Neural progenitor cell (in vitro differentiated cells): Measurements from ENCODE around the gene ODR4. TPM values are rescaled to one million over a fixed set of nuclear protein-coding genes. Genes with fewer than 3 reads are reported as not detected.
A peak's percentile ranks its signal among the peaks of the same experiment; 100 is the strongest.
"Not testable (repeated sequence)": the region's sequence is repeated elsewhere in the genome, so short reads cannot be mapped to it uniquely, and the experiment has no call there.

Source experiments
- DNase-seq: peaks from one replicate; pipeline ENCODE4 v3.0.0-alpha.2; 2016; ENCODE audit warnings: low spot score
- H2AFZ ChIP-seq: fragments of 200-600 bp; sonication (generic); replicated peaks from 2 replicates; pipeline ENCODE4 v1.6.1; 2016; ENCODE audit warnings: antibody characterized with exemption
- H3F3A ChIP-seq: fragments of 200-600 bp; sonication (generic); 2 replicates; pipeline ENCODE4 v1.6.1; 2016; ENCODE audit warnings: antibody characterized with exemption, low read depth
- H3K27ac ChIP-seq: fragments of 200-600 bp; sonication (generic); 2 replicates; pipeline ENCODE4 v1.5.1; 2016; ENCODE audit warnings: mild to moderate bottlenecking
- H3K27me3 ChIP-seq: fragments of 200-600 bp; sonication (generic); 2 replicates; pipeline ENCODE4 v1.6.1; 2016; ENCODE audit warnings: mild to moderate bottlenecking, moderate library complexity
- H3K36me3 ChIP-seq: fragments of 200-600 bp; sonication (generic); 2 replicates; pipeline ENCODE4 v1.5.1; 2016
- H3K4me1 ChIP-seq: fragments of 200-600 bp; sonication (generic); 2 replicates; pipeline ENCODE4 v1.6.1; 2016; ENCODE audit warnings: mixed run types
- H3K4me2 ChIP-seq: fragments of 200-600 bp; sonication (generic); 2 replicates; pipeline ENCODE4 v1.6.1; 2016
- H3K4me3 ChIP-seq: fragments of 200-600 bp; sonication (generic); 2 replicates; pipeline ENCODE4 v1.5.1; 2016
- H3K79me2 ChIP-seq: fragments of 200-600 bp; sonication (generic); 2 replicates; pipeline ENCODE4 v1.6.1; 2016; ENCODE audit warnings: low read depth
- H3K9ac ChIP-seq: fragments of 200-600 bp; sonication (generic); 2 replicates; pipeline ENCODE4 v1.6.1; 2016
- H3K9me3 ChIP-seq: fragments of 200-600 bp; sonication (generic); 2 replicates; pipeline ENCODE4 v1.5.1; 2016; ENCODE audit warnings: low read depth
- H4K20me1 ChIP-seq: fragments of 200-600 bp; sonication (generic); 2 replicates; pipeline ENCODE4 v1.6.1; 2016; ENCODE audit warnings: low read depth
- H3K27ac Mint-ChIP-seq: 3 replicates; pipeline ENCODE4 v1.8.0; 2021; ENCODE audit warnings: mixed read lengths
- H3K27me3 Mint-ChIP-seq: 2 replicates; pipeline ENCODE4 v1.8.0; 2022; ENCODE audit warnings: low read depth, mild to moderate bottlenecking, inconsistent platforms, moderate library complexity, mixed read lengths; ENCODE audit not compliant: insufficient read depth
- H3K36me3 Mint-ChIP-seq: 3 replicates; pipeline ENCODE4 v1.8.0; 2021; ENCODE audit warnings: mixed read lengths
- H3K4me1 Mint-ChIP-seq: 3 replicates; pipeline ENCODE4 v1.8.0; 2021; ENCODE audit warnings: mixed read lengths
- H3K4me3 Mint-ChIP-seq: 3 replicates; pipeline ENCODE4 v1.8.0; 2021; ENCODE audit warnings: mild to moderate bottlenecking, moderate library complexity, mixed read lengths
- H3K9me3 Mint-ChIP-seq: 3 replicates; pipeline ENCODE4 v1.8.0; 2020; ENCODE audit warnings: mixed read lengths
- EZH2 ChIP-seq: fragments of 200-600 bp; sonication (generic); IDR thresholded peaks from 2 replicates; pipeline ENCODE4 v1.6.1; 2017; ENCODE audit warnings: antibody characterized with exemption, mild to moderate bottlenecking, moderate library complexity
- EZH2phosphoT487 ChIP-seq: fragments of 200-600 bp; sonication (generic); IDR thresholded peaks from 2 replicates; pipeline ENCODE4 v1.6.1; 2017; ENCODE audit warnings: antibody characterized with exemption
- total RNA-seq: library from RNA; depleted of rRNA; stranded (reverse); fragments of >200 nt; gene quantifications from 2 replicates; pipeline ENCODE4 v1.2.3, GENCODE V29; 2015; ENCODE audit warnings: low replicate concordance
- TF ChIP-seq, protein P1 (sequence below): fragments of 200-600 bp; sonication (generic); IDR thresholded peaks from 2 replicates; pipeline ENCODE4 v1.5.1; 2017; ENCODE audit warnings: antibody characterized with exemption, mild to moderate bottlenecking

ODR4 gene
- total RNA-seq, 1 donor from 2014 or later = 37.2 TPM

DNA sequence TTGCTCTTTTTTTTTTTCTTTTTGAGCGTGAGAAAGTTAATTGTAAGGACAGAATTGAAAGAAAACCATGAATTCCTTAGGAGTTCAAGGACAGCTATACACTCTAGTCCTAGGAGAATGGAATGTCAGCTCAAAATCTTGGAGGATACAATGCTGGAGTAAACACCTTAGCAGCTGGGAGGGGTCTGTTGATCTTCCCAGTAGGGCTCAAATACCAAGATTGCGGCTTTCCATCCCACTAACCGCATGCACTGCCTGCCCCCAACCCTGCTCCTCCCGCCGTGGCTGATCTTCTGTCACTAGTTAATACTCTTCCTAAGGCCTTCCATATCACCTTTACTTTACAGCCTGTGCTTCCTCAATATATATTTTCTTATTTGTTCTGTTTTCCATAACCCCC lies 87.9 kb downstream of the ODR4 start:
- Histone ChIP-seq H3K9ac (no peak overlapping the region), H3F3A (no peaks in the 10 kb centered on the region), H3K4me3 (no peak overlapping the region), H3K9me3 (no peaks in the 10 kb centered on the region), H3K4me2 (no peak overlapping the region), H2AFZ (no peak overlapping the region), H3K36me3 (no peaks in the 10 kb centered on the region), H4K20me1 (no peaks in the 10 kb centered on the region), H3K4me1 (no peaks in the 10 kb centered on the region), H3K27ac (no peak overlapping the region), H3K79me2 (no peaks in the 10 kb centered on the region), H3K27me3 (no peaks in the 10 kb centered on the region)
- no peaks in the 10 kb centered on the region for H3K36me3 Mint-ChIP-seq
- H3K27me3 Mint-ChIP-seq = no peaks in the 10 kb centered on the region
- no peak overlapping the region for H3K4me3 Mint-ChIP-seq
- peak; percentile 2 for DNase-seq
- no peaks in the 10 kb centered on the region for H3K4me1 Mint-ChIP-seq
- TF ChIP-seq, protein P1, sequence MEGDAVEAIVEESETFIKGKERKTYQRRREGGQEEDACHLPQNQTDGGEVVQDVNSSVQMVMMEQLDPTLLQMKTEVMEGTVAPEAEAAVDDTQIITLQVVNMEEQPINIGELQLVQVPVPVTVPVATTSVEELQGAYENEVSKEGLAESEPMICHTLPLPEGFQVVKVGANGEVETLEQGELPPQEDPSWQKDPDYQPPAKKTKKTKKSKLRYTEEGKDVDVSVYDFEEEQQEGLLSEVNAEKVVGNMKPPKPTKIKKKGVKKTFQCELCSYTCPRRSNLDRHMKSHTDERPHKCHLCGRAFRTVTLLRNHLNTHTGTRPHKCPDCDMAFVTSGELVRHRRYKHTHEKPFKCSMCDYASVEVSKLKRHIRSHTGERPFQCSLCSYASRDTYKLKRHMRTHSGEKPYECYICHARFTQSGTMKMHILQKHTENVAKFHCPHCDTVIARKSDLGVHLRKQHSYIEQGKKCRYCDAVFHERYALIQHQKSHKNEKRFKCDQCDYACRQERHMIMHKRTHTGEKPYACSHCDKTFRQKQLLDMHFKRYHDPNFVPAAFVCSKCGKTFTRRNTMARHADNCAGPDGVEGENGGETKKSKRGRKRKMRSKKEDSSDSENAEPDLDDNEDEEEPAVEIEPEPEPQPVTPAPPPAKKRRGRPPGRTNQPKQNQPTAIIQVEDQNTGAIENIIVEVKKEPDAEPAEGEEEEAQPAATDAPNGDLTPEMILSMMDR = no peak
- TF ChIP-seq EZH2 (no peak), EZH2phosphoT487 (no peak)
- H3K9me3 Mint-ChIP-seq = no peaks in the 10 kb centered on the region
- no peak overlapping the region for H3K27ac Mint-ChIP-seq

DNA sequence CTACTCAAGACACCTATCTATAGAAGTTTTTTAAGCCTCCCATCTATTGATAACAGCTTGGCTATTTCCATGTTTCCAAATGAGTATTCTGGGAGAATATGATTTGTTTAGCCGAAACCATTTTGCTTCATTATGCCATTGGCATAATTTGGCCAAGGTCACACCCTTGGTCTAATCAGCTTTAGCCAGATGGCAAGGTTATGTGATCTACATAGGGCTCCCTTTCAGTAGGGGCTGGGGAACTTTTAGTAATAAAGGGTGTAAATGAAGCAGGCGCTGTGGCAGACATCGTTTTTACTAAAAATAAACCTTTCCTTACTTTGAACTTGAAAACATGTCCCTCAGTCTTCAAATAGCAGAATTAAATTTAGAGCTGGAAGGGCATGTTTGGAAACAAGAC lies 88.3 kb downstream of the ODR4 start:
- no peak overlapping the region for H3K27ac ChIP-seq
- H3K27me3 ChIP-seq = no peaks in the 10 kb centered on the region
- no peak overlapping the region for H3K4me3 Mint-ChIP-seq
- no peak overlapping the region for H2AFZ ChIP-seq
- no peaks in the 10 kb centered on the region for H4K20me1 ChIP-seq
- no peak for DNase-seq
- no peak overlapping the region for H3K9ac ChIP-seq
- H3K4me3 ChIP-seq = no peak overlapping the region
- no peaks in the 10 kb centered on the region for H3K36me3 ChIP-seq
- H3F3A ChIP-seq = no peaks in the 10 kb centered on the region
- no peaks in the 10 kb centered on the region for H3K79me2 ChIP-seq
- no peaks in the 10 kb centered on the region for H3K27me3 Mint-ChIP-seq
- H3K4me2 ChIP-seq = no peak overlapping the region
- H3K9me3 Mint-ChIP-seq = no peaks in the 10 kb centered on the region
- H3K9me3 ChIP-seq = no peaks in the 10 kb centered on the region
- no peaks in the 10 kb centered on the region for H3K36me3 Mint-ChIP-seq
- no peaks in the 10 kb centered on the region for H3K4me1 Mint-ChIP-seq
- H3K27ac Mint-ChIP-seq = no peak overlapping the region
- H3K4me1 ChIP-seq = no peaks in the 10 kb centered on the region
- TF ChIP-seq EZH2 = no peak
- TF ChIP-seq EZH2phosphoT487 = no peak
- TF ChIP-seq, protein P1 = no peak

DNA sequence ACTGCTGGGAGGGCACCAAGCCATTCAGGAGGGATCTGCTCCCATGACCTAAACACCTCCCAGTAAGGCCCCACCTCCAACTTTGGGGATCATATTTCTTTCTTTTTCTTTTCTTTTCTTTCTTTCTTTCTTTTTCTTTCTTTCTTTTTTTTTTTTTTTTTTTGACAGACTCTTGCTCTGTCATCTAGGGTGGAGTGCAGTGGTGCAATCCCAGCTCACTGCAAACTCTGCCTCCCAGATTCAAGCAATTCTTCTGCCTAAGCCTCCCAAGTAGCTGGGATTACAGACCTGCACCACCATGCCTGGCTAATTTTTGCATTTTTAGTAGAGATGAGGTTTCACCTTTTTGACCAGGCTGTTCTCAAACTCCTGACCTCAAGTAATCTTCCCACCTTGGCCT lies 89.9 kb downstream of the ODR4 start:
- not testable (repeated sequence) for H3K4me2 ChIP-seq, DNase-seq, H3K4me3 ChIP-seq, H3K27ac ChIP-seq, H3K4me3 Mint-ChIP-seq, H3K27me3 ChIP-seq, H3K9ac ChIP-seq, H4K20me1 ChIP-seq, H2AFZ ChIP-seq, H3K9me3 ChIP-seq, H3K36me3 Mint-ChIP-seq, H3F3A ChIP-seq, H3K27me3 Mint-ChIP-seq, H3K4me1 ChIP-seq, H3K9me3 Mint-ChIP-seq, H3K79me2 ChIP-seq, H3K36me3 ChIP-seq, H3K27ac Mint-ChIP-seq, H3K4me1 Mint-ChIP-seq

DNA sequence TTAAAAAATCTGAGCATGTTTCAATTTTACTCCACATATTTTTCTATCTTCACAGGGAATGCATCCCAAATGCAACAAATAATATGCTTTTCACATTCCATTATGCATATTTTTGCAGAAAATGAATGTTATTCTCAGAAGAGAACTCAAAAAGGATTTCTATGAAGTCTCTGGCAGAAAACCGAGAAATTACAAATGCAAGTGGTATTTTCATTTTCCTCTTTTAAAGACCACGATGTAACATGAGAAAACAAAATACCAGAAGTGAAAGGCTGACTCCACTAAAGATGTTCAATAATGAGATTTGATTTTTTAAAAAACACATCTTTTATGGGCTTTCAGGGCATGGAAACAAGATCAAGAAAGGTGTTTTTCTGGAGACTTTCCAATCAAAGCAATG lies 90.3 kb downstream of the ODR4 start:
- Mint-ChIP-seq H3K4me1 (no peaks in the 10 kb centered on the region), H3K27ac (no peak overlapping the region), H3K36me3 (no peaks in the 10 kb centered on the region), H3K4me3 (no peak overlapping the region), H3K9me3 (no peaks in the 10 kb centered on the region), H3K27me3 (no peaks in the 10 kb centered on the region)
- H4K20me1 ChIP-seq = no peaks in the 10 kb centered on the region
- no peak overlapping the region for H3K4me3 ChIP-seq
- no peak overlapping the region for H3K4me2 ChIP-seq
- H3K4me1 ChIP-seq = no peaks in the 10 kb centered on the region
- DNase-seq = no peak
- TF ChIP-seq, protein P1 = no peak
- no peak for TF ChIP-seq EZH2phosphoT487
- no peak for TF ChIP-seq EZH2
- no peaks in the 10 kb centered on the region for H3K79me2 ChIP-seq
- no peaks in the 10 kb centered on the region for H3K9me3 ChIP-seq
- H3K36me3 ChIP-seq = no peaks in the 10 kb centered on the region
- no peak overlapping the region for H3K27ac ChIP-seq
- no peak overlapping the region for H3K9ac ChIP-seq
- no peaks in the 10 kb centered on the region for H3F3A ChIP-seq
- H3K27me3 ChIP-seq = no peaks in the 10 kb centered on the region
- no peak overlapping the region for H2AFZ ChIP-seq

Other genes with a start within 250 kb of the ODR4 start
- gene PRG4, start 79.6 kb upstream of the ODR4 start, total RNA-seq = 0.07 and 0.12 TPM in 2 replicates
- 84.6 and 119 TPM in 2 replicates for gene TPR, start 585 bp upstream of the ODR4 start, total RNA-seq
- gene PDC, start 85.3 kb downstream of the ODR4 start, total RNA-seq = not detected in 2 replicates